HG03378 (cell line): ENCODE results near the gene B4GALT4.
"Not testable (repeated sequence)": the region's sequence is repeated elsewhere in the genome, so short reads cannot be mapped to it uniquely, and the experiment has no call there.

Source experiments
- ATAC-seq: cut with Tn5 transposase; IDR thresholded peaks from one replicate; pipeline ENCODE4 v1.9.1; 2021; ENCODE audit warnings: mild to moderate bottlenecking, moderate library complexity; ENCODE audit not compliant: unreplicated experiment

The B4GALT4 gene

DNA sequence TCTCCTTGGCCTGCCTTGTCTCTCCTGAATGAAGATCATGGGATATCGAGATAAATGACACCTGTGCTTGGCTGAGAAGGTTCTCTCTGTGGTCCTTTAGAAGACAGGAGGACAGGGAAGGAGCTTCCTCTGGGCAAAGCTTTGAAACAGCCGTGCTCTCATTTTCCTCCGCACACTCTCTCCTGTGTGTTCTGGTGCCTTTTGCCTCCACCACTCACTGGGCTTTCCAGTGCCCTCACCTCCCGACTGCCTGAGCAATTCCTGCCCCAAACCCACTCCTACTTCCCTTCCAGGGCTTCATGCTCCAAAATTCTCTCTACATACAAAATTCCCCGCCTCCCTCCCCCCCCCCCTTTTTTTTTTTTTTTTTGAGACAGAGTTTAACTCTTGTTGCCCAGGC, 35.0 kb downstream of the B4GALT4 start:
- ATAC-seq = no peak

DNA sequence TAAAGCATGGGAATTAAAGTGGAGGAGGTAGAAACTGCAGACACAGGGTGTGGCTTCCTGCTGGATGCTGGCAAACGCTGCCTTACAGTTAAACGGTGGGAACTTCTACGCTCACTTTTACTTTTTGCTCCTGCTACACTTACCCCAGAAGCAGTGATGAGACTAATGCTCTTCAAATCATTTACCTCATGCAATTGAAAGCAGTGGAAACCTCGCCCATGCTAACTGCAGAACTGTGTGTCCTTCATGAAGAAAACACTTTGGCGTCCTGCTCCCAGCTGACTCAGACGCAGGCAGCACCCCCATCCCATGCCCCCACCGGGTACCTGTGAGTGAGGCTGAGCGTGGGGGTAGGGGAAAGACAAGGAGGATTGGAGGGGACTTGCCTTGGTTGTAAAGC, 35.5 kb downstream of the B4GALT4 start:
- ATAC-seq = no peak

DNA sequence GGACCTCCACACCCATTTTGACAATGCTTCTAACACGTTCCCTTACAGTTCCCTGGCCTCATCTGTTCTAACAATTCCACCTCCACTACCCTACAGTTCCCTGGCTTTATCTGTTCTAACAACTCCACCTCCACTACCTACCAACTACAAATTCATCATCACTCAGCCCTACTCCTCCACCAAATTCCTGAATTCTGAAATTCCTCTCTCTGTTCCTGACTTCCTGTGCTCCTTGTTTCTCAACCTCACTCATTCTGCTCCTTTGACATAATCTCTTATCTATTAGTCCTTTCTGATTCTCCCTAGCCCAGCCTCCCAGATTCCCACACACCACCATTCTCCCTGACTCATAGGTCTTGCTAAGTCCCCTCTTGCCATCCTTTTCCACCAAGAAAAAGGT, 44.8 kb downstream of the B4GALT4 start:
- no peak for ATAC-seq

DNA sequence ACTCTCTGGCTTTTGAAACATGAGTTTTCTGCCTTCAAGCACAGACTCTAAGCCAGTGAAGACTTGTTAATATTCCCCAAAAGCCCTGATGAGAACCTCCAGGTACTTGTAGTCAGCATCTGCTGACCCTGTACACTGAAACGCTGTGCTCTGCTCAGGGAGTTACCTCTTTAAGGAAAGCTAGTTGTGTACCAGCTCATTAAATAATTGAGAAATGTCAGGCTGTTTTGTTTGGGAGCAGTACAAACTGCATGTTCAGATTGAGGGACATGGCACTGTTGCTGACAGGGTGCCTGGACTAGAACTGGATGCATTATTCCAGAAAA, 45.6 kb downstream of the B4GALT4 start:
- ATAC-seq = no peak

DNA sequence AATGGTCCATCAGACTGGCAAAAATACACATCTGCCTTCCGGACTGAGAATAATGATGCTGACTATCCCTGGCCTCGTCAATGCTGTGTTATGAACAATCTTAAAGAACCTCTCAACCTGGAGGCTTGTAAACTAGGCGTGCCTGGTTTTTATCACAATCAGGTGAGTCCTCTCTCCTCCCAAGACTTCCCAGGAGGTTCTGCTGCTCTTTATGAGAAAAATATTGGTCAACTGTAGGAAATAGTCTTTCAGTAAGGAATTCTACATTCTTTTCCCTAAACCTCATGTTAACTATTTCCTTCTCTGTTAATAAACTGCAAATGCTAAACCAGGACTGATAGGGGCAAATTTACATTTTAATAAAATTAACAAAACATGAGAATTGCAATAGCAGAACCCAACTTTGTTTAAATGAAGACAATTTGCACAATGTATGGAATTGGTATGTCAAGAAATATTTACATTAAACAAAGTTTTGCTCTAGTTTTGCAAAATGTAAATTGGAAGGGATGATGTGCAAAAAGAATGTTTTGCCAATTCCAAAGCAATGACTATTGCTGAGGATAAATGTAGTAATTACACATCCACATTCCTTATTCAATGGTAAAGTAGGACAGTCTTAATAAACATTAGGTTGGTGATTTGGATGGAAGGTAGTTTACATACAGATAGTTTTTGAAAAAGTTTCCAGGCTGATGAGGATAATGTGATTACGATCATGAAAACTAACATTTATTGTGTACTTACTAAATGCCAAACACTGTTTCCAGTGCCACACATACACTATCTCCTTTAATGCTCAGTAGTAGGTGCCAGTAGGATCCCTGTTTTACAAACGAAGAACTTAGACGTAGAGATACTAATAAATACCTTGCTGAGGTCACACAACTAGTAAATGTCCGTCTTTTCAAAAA, 46.2 kb downstream of the B4GALT4 start:
- ATAC-seq = no peak

DNA sequence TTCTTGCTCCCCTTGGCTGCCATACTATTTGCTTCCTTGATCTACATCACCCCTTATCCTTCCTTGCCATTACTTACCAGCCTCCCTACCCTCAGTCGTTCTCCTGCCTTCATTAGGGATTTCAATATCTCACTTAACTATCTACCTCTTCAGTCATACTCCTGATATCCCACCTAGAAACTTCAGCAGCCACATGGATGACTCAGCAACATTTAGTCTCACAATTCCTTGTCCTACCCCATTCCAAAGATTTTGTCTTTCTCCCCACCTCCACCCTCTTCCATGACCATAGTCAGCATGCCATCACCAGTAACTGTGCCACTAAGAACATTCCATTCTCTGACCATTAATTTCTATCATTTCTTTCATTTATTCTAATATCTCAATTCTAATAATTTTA, 48.9 kb downstream of the B4GALT4 start:
- ATAC-seq = no peak

DNA sequence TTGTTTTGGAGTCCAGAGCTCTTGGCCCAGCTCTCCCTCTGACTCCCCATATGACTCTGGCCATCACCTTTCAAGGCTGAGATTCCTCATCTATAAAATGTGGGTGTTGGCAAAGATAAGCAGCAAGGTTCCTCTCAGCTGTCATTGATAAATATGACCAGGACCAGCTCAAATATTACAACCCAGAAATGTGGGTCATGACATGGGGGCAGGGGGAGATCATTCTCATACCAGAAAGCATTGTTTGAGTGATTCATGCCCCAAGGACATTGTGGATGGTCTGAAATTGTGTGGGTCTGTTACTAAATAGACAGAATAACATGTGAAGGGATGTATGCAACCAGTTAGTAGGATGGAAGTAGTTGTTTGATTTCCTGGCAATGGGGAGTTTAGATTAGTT, 53.4 kb downstream of the B4GALT4 start:
- no peak for ATAC-seq

DNA sequence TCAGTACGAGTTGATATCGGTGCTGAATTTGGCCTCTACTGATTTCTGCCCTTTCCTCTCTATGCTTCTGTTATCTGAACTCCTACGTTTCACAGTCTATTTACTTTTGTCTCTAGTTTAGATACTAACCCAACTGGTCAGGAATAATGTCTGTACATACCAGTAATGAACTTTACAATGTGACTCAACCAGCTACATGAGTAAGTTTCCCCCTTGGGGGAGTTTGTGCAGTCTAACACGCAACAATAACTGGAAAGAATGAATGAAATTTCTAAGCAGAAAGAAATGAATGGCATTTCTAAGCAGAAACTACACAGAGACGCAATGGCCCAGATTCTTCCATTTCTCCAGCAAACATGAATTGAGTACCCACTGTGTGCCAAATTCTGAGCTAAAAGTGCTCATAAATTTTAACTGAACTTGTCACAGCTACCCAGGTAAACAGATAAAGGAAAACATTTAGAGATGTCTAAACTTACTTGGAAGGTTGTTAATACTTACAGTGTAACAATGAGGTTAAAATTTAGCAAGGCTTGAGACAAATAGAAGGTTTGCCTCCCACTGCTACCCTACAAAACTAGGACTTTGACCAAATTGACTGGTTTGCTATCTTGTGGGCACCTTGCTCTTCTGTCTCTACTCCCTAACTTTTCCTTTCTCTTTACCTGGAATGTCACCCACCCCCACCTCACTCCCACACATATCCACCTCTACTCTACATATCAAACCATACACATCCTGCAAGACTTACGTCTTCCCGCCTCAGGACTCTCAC, 55.7 kb downstream of the B4GALT4 start:
- no peak for ATAC-seq

DNA sequence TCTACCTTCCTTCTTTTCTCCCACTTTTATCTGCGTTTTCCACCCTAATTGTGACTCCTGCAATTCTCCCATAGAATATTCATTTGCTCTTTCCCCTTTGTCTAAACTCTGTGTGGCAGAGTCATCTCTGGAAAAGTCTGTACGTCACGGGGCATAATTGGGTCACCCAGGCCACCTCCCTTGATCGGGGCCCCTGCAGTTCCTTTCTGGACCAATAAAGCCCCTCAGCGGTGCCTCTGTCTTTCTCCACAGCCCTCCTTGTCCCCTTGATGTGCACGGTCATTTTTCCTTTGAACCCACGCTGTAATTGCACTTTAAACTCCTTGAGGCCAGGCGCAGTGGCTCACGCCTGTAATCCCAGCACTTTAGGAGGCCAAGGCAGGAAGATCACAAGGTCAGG, 56.6 kb downstream of the B4GALT4 start:
- no peak for ATAC-seq

DNA sequence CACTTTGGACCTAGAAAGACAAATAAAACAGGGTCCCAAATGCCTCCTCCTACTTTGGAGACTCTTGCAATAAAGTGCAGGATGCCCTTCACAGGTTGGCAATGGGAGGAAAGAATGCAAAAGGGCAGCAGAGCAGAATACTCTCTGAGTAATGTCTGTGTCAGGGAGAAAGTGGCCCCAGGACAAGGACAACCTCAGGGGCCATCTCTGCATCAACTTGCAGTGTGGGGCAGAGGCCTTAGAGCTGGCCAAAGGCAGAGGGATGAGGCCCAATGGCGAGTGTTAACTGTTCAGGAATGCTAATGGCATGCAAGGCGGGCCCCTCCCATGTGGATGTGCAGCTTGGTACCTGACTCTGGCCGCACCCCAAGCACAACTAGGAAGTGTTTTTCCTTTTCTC, 58.9 kb downstream of the B4GALT4 start:
- ATAC-seq = no peak

DNA sequence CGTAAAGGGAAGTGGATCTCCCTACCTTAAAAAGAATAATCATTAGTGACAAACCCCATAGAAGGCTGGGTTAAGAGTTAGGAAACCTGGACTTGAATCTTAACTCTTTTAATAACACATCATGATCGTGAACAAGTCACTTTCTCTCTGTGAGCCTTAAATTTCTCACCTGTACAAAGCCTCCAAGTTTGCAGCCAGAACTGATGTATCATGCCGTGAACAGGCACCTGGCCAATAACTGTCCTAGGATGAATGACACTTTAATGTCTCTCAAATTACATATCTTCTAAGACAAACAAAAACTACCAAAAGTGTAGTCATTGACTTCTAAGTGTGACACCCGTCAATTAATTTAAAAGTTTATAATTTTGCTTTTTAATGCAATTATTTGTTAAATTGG, 63.4 kb downstream of the B4GALT4 start:
- ATAC-seq = no peak

DNA sequence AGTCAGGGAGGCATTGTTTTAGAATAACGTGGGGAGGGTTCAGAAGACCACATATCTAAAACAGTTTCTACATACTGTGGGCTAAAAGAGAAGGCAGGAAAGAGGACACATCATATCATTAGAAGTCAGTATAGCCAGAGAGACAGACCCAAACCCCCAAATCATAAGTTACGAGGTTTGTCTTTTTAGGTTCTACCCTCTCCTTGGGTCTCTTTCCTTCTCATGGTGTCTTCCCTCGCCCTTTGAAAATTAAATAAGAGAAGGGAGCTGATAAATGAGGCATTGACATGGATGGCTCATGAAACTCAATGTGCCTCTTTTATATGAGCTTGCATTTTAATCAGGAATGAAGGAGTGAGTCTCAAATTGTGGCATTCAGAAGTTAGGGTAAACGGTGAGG, 63.9 kb downstream of the B4GALT4 start:
- no peak for ATAC-seq

DNA sequence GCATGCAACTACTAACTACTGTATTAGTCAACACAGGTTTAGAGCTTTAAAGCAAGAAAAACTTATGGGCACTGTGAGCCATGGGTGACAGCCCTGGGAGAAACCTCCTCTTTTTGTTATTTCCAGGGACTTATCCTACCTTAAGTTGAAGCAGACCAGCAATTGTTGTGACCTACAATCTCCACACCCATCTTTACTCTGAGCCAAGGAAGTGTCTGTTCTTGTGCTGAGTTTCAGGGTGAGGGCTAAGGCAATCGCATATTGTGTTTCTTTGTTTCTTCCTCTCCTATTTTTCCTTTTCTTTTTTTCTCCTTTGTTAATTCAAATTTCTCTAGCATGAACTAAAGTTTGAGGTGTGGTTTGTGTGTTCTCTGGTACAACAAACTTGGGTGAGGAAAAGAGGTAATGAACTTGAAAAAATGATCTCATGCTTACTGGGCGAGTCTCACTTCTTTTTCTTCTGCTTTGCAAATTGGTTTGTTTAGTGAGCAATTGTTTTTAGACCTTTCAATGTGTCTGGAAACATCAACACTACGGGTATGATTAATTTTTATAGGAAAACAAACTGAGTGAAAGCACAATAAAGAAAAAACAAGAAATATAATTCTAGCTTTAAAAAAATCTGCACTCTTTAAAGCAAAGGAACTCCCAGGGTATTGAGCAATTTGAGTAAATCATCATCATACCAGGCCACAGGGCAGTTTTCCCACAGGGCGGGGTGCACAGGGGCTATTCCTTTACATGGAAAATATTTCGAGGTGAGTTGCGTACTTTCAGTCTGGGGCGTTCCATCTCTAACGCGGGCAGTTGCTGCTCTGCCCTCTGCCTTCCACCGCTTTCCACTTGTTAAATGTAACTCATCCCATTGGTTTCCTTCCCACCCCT, 64.6 kb downstream of the B4GALT4 start:
- ATAC-seq = no peak

DNA sequence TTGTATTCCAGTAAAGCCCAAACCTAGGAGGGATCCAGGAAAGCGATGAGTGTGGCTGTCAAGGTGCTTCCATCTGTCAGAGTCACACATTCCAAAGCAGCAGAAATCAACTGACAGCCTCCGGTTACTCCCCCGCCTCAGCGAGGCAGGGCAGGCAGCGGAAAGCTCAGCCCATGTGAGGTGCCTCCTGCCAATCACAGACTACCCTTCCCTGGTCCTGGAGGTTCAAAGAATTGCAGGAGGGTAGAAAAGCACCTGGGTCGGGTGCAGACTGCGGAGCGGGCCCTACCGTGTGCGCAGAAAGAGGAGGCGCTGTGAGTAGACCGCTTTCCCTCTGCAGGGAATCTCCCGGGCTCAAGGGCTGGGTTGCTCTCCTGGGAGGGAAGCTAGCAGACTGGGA, 67.4 kb downstream of the B4GALT4 start, which contains the start of gene UPK1B:
TSS of gene UPK1B (plus strand) at position 274 of the 400 bp plus-strand sequence. CDS start 13,144 bp downstream, outside the sequence.
- no peak for ATAC-seq

DNA sequence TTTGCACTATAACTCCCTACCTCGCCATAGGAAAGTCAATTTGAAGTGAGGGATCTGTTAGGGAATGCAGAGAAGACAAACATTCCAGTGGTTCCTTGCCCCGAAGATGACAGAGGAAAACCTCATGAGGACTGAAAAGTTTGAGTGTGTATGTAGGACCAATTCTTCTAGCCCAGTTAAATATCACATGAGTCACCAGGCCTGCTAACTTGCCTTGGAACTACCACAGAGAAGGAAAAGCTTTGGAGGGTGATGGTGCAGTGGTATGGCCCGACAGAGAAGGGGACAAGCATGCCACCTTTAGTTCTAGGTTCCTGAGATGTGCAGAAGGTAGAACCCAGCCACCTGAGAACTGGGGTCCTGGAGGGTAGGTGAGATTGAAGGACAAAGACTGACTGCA, 69.9 kb downstream of the B4GALT4 start:
- ATAC-seq = no peak

DNA sequence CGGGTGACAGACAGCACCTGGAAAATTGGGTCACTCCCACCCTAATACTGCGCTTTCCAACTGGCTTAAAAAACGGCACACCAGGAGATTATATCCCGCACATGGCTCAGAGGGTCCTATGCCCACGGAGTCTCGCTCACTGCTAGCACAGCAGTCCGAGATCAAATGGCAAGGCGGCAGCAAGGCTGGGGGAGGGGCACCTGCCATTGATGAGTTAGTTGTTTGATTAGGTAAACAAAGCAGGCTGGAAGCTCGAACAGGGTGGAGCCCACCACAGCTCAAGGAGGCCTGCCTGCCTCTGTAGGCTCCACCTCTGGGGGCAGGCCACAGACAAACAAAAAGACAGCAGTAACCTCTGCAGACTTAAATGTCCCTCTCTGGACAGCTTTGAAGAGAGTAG, 75.9 kb downstream of the B4GALT4 start:
- not testable (repeated sequence) for ATAC-seq
